DMS 273 (cell line): ENCODE data around the gene STK17A.
"Not testable (repeated sequence)": the region's sequence is repeated elsewhere in the genome, so short reads cannot be mapped to it uniquely, and the experiment has no call there.

Experiments used
- DNase-seq: peaks from one replicate; lab custom pipeline; 2025; ENCODE audit not compliant: unreplicated experiment; lab: John Stamatoyannopoulos, UW

STK17A gene

DNA sequence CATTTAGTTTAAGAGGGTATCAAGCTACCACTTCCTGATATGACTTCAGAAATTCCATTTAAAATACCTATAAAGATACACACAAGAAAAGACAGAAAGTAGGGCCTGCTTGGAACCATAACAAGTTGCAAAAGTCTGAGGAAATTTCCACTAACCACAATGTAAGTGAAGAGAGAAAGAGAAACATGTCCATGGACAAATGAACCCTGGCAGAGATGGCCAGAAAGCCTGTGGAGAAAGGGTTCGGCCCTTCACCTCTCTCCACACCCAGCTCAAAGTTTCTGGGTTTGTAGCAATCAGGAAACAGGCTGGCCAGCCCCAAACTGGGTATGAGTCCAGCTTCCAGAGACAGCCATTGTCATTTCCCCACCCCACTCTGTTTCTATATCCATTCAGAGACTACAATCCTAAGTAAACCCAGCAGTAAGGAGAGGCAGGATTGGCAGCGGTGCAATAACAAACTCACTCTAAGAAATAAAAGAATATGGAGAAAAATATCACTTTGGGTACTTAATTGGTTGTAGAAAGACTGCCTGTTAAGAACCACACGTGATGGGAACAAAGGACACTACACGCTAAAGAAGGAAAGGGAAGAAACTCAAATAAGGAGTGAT lies 71.1 kb downstream of the STK17A start:
- DNase-seq = no peak

DNA sequence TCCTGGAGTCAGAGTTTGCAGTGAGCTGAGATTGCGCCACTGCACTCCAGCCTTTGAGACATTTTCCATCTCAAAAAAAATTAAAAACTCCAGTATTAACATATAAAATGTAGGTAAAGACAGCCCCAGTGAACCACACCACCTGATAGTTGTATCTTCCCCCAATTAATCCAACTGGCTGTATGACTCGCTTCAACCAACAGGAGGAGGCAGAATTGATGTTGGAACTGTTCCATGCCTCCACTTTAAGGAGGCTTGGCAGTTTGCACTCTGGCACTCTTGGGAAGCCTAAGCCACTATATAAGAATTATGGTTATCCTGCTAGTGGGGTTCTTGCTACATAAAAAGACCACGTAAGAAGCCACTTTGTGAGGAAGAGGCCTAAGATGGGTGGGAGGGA lies 72.7 kb downstream of the STK17A start:
- peak; percentile 33 for DNase-seq

DNA sequence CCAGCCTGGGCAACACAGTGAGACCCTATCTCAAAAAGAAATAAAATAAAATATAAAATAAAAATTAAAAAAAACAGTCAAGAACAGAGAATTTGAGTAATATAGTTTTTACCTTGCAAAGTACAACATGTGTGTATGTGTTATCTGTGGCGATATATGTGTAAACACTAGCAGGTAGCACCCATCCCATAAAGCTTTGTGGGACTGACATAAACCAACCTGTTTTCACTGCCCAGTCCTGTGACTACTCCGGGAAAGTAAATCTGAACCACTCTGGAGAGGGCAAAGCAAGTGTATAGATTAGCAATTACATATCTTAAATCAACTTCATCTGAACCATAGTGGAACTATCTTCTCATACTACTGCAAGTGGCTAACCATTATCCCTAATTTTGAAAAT lies 74.1 kb downstream of the STK17A start:
- no peak for DNase-seq

DNA sequence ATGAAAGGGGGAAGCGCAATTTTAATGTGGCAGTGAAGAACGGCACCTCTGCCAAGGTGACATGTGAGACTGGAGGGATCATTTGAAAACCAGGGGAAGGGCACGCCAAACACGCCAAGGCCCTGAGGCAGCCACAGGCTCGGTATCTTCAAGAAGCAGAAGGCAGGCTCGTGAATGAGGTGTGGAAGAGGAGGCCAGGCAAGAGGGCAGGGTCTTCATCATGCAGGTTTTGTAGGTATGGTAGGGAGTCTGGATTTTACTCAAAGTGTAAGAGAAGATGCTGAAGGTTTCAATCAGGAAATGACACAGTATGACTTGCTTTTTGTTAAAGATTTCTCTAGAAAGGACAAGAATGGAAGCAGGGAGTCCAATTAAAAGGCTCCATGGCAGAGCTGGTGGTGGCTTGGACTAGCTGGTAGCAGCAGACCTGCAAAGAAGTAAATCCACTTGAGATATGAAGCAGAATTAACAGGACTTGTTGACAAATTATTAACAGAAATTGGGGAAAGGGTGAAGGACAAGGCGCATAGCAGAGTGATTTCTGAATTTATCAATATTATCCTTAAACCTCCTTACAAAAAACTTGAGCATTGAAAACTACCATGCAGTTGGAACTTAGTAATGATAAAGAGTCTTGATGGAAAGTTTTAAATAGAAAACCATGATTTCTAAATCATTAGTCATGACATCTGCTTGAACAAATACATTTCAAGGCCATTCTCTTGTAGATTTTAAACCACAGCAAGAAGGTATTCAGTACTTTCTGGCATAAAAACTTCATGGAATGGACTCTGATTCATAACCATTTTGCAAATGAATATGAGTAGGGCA lies 76.0 kb downstream of the STK17A start:
- DNase-seq = no peak

DNA sequence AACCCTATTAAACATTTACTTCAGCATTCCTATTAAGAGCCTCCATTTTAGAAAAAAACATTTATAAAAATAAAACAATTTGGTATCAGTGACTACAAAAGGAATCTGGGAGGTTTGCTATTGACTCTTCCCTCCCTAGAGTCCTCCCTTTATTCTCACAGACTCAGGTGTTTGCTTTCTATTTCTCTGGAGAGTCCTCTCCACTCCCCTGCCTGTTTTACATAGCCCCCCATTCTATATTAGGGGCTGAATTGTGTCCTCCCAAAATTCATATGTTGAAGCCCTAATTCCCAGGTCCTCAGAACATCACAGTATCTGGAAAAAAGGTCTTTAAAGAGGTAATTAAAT lies 76.6 kb downstream of the STK17A start:
- no peak for DNase-seq

DNA sequence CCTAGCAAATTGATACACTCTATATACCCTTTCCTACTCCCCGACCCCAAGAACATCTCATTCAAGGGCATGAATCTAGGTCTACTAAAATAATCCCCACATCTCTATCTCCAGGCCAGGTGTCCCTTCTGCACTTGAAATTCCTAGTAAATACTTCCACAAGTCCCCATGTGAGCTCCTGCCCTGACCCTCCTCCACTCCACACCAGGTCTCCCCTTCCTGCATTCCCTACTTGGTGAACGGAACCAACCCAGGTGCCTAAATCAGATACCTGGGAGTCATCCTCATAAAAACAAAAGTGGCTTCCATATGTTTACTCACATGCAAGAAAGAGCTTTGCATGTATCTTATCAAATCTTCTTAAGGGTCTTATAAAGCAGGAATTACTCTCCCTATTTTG lies 77.2 kb downstream of the STK17A start:
- no peak for DNase-seq

DNA sequence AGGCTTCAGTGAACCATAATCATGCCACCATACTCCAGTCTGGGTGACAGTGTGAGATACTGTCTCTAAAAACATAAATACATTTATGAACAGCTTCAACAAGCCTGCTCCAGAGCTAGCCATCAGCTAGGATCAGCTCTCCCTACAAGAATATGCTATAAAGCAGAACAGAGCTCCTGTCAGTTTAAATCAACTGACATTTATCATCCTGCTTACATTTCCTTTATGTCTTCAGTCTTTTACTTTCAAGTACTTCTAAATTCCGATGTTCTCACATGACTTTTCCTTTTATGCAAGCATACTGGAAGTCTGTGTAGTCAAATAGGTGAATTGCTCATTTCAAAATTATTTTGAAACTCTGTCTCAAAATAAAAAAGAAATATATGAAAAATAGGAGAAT lies 81.8 kb downstream of the STK17A start:
- no peak for DNase-seq

DNA sequence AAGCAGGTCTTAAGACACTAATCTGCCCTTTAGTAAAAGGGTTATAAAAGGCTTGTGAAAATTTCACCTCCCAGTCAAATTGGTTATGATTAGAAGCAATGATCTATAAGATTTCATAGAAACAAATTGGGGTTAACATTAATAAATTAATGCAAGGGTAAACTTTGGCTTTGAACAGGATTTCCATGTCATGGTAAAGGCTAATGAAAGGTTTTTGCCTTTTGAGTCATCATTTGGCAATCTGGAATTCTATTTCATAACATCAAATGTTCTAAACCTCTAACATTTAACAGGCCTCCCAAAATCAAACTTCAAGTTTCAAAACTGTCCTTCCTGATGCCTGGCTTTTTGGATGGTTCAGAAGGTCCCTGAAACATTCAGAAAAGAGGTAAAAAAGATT lies 84.0 kb downstream of the STK17A start:
- DNase-seq = no peak

DNA sequence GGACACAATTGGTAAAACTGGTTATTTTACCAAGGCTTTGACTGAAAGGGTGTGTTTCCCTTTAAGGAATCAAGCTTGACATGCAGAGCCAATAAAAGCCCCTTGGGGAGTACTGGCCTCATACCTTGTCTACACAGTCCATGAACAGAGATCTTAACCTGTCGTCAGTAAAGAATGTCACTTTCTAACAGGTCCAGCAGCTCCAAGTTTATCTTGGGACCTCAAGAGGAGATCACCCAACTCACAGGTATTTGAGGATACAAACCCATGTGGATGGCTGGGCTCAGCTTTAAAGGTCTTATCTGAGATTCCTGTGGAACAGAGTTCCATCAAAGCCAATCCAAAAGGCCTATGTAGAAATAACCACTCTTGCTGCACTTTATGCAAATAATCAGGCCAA lies 85.1 kb downstream of the STK17A start:
- DNase-seq = no peak

DNA sequence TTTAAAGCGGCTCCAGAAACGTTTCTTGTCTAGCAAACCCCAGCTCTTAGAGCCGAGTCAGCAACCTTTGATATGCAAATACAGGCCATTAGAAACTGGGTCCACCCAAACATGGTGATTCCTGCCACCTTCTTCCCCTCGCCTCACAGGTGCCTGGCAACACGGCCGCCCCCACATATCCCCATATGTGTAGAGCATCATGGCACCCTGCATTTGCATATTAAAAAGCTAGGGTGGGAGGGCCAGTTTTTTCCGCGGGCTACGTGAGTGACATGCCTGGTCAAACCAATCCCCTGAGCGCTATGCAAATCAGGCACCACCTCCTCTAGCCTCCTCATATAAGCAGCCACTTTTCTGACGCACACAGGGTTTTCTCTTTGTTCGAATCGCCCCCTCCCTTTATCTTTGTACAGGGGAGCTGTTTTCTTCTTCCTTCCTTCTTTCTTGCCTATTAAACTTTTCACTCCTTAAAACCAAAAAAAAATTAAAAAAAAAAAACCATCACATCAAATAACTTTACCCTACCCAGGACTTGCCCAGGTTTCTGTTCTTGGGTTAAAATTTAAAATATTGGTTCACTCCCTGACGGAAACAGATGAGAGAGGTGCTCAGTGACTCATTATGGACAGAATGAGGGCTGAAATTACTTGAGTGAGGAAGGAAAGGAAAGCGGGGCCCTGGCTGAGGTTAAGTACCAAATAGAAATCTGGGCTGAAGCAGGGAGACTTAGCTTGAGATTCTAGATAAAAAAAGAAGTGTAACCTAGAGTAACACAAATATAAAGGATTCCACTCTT lies 86.6 kb downstream of the STK17A start:
- no peak for DNase-seq

DNA sequence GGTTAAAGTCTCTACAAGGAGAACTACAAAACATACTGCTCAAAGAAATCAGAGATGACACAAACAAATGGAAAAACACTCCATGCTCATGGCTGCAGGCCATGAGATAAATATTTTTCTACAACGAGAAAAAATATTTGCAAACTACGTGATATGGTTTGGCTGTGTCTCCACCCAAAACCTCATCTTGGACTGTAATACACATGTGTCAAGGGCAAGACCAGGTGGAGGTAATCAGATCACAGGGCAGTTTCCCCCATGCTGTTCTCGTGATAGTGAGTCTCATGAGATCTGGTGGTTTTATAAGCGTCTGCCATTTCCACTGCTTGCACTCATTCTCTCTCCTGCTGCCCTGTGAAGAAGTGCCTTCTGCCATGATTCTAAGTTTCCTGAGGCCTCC lies 88.6 kb downstream of the STK17A start:
- DNase-seq = no peak

DNA sequence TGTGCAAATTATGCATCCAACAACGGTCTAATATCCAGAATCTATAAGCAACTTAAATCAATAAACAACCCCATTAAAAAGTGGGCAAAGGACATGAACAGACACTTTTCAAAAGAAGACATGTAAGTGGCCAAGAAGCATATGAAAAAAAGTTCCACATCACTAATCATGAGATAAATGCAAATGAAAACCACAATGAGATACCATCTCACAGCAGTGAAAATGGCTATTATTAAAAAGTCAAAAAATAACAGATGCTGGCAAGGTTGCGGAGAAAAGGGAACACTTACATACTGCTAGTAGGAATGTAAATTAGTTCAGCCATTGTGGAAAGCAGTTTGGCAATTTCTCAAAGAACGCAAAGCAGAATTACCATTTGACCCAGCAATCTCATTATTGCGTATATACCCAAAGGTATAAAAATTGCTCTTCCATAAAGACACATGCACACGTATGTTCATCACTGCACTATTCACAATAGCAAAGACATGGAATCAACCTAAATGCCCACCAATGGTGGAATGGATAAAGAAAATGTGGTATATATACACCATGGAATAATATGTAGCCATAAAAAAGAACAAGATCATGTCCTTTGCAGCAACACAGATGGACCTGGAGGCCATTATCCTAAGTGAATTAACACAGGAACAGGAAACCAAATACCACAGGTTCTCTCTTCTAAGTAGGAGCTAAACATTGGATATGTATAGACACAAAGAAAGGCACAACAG lies 90.5 kb downstream of the STK17A start:
- DNase-seq = not testable (repeated sequence)

DNA sequence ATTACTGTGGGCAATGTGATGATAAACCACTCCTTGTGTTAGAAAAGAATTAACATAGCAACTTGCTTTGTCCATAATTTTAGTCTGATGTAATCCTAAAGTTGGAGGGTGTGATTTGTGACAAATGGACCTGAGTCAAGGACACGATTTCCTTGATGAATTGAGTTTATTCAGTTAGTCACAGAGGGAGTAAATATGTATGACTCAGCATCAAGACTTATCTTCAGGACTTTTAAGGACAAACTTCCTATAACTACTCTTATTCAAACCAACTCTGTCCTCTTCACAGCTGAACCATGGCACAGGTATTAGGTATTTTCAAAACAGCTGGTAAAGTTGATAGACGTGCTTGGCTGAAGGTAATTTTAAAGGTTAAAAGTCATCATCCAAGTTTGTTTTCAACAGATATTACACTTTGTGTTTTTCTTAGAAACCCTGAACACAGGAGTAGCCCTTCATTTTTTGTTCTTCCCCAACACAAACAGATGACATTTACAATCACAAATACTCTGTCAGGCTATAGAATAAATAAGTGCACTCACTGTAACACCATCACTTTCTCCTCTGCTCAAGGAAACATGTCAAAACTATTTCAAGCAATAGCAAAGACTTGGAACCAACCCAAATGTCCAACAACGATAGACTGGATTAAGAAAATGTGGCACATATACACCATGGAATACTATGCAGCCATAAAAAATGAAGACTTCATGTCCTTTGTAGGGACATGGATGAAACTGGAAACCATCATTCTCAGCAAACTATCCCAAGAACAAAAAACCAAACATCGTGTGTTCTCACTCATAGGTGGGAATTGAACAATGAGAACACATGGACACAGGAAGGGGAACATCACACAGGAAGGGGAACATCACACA lies 91.9 kb downstream of the STK17A start:
- no peak for DNase-seq
